Adipose tissue (tissue), 3 donors: ENCODE data around the gene XRN2. TPM values are rescaled to one million over a fixed set of nuclear protein-coding genes. Genes with fewer than 3 reads are reported as not detected.
A peak's percentile ranks its signal among the peaks of the same experiment; 100 is the strongest.

Source experiments
- H3K27ac ChIP-seq: one replicate; pipeline ENCODE4 v1.5.1; 2013; ENCODE audit warnings: low read depth, low read length
- WGBS, 3 donors: extraction: QIAGEN DNeasy Blood & Tissue Kit; methylation state at CpG; one replicate each; pipeline ENCODE4 v1.1.7; 2013; 5-methylcytosine and 5-hydroxymethylcytosine counted together
- polyA plus RNA-seq, 3 donors: library from polyadenylated mRNA; stranded (reverse); fragments of 200-250 nt; gene quantifications; one replicate each; pipeline ENCODE4 v1.2.3, GENCODE V29; 2013
- donor health status: healthy with polysubstance abuse.
- donor health status: Bipolar disorder and iron deficiency.
- donor health status: healthy.

XRN2 gene
- polyA plus RNA-seq, 3 donors = 30.5 to 43.1 (median 36.3) TPM

DNA sequence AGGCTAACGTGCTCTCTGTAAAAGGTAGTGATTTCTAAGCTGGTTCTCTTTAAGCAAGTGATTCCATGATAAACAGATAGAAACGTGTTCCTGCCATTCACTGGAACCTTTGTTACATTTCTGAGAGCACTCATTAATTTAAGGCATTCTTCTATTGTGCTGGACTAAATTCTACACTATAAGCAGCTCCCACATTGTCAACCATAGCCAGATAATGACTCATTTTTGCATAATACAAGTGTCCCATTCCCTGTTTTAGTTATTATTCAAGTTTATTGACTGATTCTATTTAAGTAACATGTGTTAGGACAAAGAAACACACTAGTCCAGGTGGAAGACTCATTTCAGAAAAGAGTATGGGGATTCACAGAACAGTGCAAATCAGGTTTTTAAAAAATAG is 13.5 kb upstream of the XRN2 start:
- 16 to 41% (median 33%) methylated on average over 2 of the region's 2 CpGs for WGBS, 3 donors

DNA sequence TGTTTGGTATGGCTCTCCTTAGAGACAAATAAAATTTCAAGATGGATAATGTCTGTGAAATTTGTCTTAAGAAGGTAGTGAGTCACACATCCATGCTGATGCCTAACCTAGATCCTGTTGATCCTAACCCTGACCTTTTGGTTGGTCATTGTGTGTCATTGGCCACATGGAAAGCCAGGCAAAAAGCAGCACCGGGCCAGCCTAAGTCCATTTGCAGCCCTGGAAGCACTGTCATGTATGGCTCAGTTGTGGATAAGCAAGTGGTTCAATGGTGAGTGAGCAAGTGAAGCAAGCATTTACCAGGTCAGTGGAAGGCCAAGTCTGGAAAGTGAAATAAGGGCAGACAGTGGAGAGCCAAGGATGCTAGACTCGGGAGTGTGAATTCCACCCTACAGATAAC is 12.1 kb upstream of the XRN2 start:
- 82 to 92% (median 85%) methylated on average over 2 of the region's 2 CpGs for WGBS, 3 donors
- H3K27ac ChIP-seq = no peak overlapping the region

More for the DNA sequence above, 13.5 kb upstream of the XRN2 start:
- H3K27ac ChIP-seq = no peak overlapping the region

DNA sequence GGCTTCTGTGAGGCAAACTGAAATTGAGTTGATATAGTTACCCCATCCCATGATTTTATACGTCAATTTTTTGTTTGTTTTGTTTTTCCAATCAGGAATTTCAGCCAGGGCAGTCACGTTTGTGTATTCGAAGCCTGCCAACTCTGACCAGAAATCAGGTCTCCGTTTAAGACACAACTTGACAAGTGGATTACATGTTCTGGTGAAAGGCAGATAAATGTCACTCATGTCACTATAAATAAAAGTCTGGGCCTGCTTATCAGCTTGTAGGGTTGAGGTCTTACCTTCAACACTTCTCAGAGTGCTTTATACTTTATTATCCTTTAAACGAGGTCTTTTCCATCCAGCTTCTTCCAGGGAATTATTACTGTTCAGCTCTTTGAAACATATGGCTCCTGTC is 8.4 kb upstream of the XRN2 start:
- WGBS, 3 donors = 62 to 73% (median 63%) methylated on average over 5 of the region's 5 CpGs
- H3K27ac ChIP-seq = no peak overlapping the region

DNA sequence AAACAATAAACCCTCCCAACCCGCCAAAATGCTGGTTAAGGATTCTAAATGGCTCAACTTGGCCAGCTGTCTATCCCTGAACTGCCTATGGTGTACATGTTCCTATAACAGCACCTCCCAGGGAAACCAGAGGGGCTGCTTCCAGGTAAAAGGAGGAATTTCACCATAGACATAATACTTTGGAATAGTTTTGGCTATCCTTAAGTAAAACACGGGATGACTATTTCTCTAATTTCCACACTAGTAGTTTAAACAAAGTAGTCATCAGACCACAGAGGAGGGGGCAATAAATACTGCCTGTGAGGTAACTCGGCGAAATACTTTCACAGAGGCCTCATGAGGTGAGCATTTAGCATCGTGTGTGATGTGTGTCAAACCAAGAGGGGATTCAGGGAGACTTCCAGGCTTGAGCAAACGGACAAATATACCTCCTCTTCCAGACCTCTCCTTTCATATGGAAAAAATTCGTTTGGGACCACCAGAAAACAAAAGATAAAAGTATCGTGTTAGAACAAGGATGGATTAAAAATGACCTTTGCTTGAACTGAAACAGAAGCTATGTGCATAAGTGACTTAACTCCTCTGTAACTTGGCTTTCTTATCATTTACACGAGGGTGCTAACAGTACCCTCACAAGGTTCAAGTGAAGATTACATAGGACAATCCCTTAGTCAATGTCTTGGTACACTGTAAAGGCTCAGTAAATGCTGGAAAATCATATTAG is 1.0 kb upstream of the XRN2 start:
- H3K27ac ChIP-seq = no peak overlapping the region
- 54 to 67% (median 64%) methylated on average over 9 of the region's 9 CpGs for WGBS, 3 donors

DNA sequence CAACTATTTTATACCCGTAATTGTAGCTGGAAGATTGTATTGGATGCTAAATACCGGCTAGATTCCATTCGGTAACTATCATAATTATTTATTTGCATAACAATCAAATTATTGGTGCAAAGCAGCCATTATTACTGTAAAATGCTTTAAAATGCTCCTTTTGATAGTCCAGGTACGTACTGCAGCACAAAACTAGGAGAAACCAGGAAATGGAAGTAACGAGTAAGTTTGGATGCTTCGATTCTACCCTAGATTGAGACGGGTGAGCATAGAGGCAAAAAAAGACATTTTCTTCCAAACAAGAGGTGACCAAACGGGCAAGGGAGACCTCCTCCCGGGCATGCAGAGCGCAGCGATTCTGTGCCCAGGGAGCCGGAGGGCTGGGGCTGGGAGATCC is 469 bp upstream of the XRN2 start:
- 4 to 6% (median 6%) methylated on average over 12 of the region's 12 CpGs for WGBS, 3 donors
- H3K27ac ChIP-seq = peak overlapping the region; percentile 100

DNA sequence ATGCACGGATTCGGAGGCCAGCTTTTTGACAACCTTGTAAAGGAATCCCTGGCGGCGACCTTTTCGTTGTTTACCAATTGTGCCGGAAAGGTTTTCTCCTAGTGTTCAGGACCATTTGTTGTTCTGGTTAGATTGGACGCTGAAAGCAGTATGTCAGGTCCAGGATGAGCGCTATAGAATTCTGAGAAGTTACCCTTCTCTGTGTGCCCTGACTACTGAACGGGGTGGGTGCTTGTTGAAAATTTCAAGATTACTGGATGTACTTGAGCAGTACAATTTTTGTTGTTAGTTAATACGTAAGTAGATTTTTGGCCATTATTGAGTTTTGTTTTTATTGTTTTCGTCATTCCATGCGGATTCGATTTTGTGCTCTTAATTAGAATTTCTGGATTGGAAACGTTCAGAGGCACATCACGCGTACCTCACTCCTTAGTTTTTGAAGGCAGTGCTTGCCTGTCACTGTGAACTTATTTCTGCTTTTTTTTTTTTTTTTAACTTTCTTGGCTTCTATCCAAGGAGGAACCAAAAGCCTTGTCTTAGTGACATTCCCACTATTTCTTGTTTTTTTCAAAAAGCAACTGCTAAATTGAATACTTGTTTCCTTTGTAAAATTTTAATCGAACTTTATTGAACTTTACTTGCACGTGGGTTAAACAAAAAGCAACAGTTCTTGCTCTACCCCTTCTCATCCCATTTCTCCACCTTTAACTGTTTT is 898 bp downstream of the XRN2 start:
- WGBS, 3 donors = 0 to 1% (median 1%) methylated on average over 18 of the region's 18 CpGs

DNA sequence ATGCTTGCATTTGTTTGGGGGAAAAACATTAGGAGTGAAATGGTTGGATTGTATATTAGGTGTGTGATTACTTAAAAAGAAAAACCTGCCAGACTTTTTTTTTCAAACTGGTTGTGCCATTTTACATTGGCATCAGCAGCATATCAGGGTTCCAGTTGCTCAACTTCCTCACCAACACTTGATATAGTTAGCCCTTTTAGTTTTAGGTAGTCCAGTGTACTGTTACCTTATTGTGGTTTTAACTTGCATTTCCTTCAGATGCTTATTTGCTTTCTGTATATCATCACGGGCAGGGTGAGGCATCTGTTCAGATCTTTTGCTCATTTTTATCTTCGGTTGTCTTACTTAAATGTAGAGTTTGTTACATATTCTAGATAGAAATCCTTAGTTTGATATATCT is 5.2 kb downstream of the XRN2 start:
- no peak overlapping the region for H3K27ac ChIP-seq
- 41 to 95% (median 89%) methylated on average over 2 of the region's 2 CpGs for WGBS, 3 donors

More for the DNA sequence above, 898 bp downstream of the XRN2 start:
- no peak overlapping the region for H3K27ac ChIP-seq

DNA sequence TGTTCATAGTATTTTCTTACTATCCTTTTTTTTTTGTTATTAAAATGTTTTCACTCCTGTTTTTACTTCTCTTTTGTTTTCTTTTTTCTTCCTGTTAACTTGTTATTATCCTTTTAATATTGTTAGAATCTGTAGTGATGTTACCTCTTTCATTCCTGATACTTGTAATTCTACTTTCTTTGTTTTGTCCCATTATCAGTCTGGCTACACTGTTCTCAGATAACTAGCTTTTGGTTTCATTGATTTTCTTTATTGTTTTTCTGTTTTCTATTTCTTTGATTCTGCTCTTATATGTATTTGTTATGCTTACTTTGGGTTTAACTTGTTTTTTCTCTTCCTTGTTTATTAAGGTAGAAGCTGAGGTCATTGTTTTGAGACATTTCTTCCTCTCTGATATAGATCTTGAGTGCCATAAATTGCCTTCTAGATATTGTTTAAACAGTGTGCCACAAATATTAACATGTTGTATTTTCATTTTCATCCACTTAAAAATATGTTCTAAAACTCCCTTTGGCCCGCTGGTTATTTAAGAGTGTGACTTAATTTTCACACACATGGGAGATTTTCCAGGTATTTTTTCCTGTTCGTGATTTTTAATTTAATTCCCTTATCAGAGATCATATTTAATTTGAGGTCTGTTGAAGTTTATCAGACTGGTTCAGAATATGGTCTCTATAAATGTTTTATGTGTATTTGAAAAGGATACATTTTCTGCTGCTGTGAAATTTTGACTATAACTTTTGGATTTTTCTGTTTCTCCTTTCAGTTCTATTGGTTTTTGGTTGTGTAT is 6.7 kb downstream of the XRN2 start:
- WGBS, 3 donors = 40 to 71% (median 65%) methylated on average over 2 of the region's 2 CpGs

DNA sequence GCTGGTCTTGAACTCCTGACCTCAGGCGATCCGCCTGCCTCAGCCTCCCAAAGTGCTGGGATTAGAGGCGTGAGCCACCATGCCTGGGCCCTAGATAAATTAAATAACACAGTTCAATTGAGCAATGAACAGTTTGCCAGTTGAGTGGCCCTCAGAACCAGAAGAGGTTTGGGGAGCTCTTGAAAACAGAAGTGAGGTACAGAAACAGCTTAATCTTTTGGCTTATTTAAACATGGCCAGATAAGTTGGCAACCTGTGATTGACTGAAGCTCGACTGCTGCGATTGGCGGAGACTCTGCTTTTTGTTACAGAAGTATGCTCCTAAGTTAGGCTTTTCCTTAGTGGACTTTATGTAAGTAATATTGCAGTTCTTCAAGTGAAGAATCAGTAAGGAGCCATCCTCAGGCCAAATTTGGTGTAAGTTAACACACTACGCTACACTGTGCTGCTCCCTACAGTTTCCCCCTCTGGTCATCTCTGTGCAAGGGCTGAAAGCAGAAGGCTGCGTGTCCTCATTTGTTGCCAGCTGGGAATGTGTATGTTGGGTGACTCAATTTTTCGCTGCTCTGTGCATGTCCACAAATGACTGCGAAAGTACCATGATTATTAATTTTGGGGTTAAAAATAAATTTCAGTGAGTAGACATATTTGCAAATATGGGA is 9.8 kb downstream of the XRN2 start:
- WGBS, 3 donors = 81 to 96% (median 92%) methylated on average over 10 of the region's 10 CpGs
- H3K27ac ChIP-seq = no peak overlapping the region

More for the DNA sequence above, 6.7 kb downstream of the XRN2 start:
- no peak overlapping the region for H3K27ac ChIP-seq

DNA sequence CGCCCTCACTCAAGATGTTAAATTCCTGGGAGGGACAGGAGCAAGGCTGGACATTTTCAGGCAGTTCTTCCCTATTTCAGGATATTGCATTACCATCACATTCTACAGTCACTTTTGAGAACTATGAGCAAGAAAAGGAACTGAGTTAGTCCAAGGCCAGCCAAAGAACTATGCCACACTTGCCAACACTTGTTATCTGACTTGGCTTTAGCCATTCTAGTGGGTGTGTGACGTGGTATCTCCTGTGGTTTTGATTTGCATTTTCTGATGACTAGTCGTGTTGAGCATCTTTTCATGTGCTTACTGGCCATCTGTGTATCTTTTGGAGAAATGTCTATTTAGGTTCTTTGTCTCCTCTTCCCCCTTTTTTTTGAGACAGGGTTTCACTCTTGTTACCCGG is 12.0 kb downstream of the XRN2 start:
- 60 to 72% (median 65%) methylated on average over 4 of the region's 4 CpGs for WGBS, 3 donors
- no peak overlapping the region for H3K27ac ChIP-seq

DNA sequence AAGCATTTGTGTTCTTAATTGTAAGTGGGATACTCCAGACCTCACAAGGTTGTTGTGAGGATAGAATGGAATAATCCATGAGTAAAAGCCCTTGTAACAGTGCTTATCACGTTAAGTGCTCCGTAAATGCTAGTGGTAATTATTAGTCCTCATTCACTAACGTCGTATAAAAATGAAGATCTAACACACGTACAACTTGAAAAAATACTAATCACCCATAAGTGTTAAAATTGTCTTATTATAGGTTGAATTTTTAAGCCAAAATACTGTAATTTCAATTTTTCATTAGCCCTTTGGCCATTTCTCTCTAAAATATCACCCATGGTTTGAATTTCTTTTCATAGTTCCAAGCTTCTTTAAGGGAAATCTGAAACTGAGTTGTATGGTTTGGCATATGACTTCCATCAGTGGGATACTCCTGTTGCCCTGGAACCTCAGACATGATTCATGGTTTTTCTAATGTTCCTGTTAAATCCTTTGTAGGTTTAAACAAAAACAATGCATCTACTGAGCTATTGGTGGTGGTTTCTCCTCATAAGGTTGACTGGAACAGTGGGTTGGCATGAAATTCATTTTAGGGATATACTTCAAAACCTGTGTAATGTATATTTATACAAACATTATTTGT is 19.1 kb downstream of the XRN2 start:
- WGBS, 3 donors = 79 to 99% (median 99%) methylated on average over 5 of the region's 5 CpGs
- no peak overlapping the region for H3K27ac ChIP-seq

DNA sequence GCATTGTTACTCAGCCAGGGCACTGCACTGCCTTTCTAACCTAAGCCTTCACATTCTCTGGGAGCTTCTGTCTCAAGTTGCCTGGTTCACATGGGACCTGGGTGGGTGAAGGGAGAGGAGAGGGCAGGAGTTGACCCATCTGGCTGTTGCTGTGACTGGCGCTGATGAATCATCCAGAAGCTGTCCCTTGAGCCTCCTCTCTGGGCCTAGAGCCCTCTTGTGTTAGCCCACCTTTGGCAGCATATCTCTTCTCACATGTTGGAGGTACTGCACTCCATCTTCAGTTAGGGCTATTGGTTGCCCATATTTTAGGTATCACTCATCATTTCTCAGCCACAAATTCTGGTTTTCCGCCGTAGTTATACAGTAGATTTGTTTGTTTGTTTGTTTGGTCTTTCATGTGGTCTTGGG is 19.8 kb downstream of the XRN2 start:
- 93 to 96% (median 96%) methylated on average over 3 of the region's 3 CpGs for WGBS, 3 donors
- H3K27ac ChIP-seq = no peak overlapping the region

DNA sequence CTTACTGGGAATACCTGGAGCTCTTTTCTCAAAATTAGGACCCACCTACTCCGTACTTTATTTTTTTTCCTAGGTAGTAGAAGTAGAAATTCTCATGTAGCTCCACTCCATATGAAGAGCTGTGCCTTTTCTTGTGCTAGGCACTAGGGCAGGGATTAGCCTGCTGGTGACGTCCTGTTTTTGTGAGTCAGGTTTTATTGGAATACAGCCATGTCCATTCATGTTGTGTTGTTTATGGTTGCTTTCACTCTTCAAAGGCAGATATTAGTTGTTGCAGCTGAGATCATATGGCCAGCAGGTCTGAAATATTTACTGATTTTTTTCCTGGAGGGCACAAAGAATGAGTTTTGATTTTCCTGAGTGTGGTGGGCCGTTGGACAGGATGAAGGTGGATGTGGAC is 20.5 kb downstream of the XRN2 start:
- H3K27ac ChIP-seq = no peak overlapping the region
- WGBS, 3 donors = 63 to 79% (median 72%) methylated on average over 3 of the region's 3 CpGs

DNA sequence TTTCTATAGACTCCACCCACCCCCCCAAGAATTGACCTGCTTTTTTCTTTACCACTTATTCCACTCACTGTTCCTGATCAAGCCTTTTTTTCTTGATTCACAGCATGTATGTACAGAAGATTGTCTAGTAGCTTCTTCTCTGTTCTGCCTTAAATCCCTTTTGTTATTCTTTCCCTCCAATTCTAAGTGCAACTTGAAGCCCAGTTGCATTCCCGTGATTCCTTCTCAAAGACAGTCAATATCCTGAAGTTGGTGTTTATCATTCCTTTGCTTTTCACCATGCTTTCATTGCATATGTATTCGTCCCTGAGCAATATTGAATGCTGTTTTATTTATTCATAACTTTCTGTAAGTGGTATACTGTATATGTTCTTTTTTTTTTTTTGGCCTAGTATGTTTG is 21.0 kb downstream of the XRN2 start:
- H3K27ac ChIP-seq = no peak overlapping the region
- WGBS, 3 donors = 83 to 89% (median 87%) methylated on average over 2 of the region's 2 CpGs

DNA sequence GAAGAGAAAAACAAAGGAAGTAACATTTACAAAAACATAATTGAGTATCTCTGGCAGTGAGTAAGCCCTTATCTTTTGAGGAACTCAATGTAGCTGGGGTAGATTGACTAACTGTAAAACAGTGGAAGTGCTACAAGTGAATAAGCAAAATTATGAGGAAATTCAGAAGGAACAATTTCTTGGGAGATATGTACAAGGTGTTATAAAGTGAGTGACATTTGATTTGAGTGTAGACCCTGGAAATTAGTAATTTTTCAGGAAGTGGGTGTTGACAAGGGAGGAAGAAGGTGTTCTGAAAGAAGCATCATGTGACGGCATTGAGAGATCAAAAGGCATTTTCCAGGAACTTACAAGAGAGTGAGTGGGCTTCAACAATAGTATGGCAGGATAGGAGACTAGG is 22.2 kb downstream of the XRN2 start:
- no peak overlapping the region for H3K27ac ChIP-seq
- WGBS, 3 donors = 38 to 74% (median 48%) methylated on average over 1 of the region's 1 CpG

DNA sequence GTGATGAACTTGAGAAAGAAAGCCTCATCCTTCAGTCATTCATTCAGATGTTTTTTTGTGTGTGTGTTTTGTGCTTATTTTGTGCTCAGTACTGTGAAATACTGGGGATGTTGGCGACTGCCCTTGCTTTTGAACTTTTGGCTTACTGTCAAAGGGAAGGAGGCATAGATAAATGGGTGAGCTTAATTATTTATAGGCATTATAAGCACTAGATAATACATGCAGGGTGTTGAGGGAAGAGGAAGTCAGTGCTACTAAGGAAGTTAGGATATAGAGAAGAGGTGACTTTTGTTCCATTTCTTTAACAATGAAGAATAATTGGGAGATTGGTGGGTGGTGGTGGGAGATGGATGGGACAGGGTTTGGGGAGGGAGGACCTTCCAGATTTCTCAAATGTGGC is 23.6 kb downstream of the XRN2 start:
- no peak overlapping the region for H3K27ac ChIP-seq
- 32 to 77% (median 74%) methylated on average over 1 of the region's 1 CpG for WGBS, 3 donors

DNA sequence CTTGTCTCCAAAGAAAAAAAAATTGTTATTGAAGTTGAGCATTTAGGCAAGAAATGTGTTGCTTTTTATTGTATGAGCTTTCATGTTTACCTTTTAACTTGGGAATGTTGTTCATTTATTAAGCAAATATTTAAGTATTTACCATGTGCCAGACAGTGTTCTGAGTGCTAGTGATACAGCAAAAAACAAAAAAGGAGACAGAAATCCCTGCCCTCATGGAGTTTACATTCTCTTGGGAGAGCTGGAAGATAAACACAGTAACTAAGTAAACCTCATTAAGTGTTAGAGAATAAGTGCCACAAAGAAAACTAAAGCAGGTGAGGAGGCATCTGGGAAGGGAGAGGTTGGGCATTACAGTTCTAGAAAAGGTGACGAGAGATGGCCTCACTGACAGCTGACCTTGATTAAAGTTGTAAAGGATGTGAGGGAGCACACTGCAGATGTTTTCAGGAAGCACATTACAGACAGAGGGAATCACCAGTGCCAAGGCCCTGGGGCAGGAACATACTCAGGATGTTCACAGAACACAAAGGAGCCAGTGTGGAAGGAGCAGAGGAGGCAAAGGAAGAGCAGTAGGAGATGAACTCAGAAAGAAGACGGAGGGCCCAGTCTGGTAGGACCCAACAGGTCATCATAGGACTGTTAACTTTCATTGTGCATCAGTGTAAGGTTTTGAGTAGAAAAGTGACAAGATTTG is 33.5 kb downstream of the XRN2 start:
- no peak overlapping the region for H3K27ac ChIP-seq
- WGBS, 3 donors = 94 to 100% (median 97%) methylated on average over 2 of the region's 2 CpGs

DNA sequence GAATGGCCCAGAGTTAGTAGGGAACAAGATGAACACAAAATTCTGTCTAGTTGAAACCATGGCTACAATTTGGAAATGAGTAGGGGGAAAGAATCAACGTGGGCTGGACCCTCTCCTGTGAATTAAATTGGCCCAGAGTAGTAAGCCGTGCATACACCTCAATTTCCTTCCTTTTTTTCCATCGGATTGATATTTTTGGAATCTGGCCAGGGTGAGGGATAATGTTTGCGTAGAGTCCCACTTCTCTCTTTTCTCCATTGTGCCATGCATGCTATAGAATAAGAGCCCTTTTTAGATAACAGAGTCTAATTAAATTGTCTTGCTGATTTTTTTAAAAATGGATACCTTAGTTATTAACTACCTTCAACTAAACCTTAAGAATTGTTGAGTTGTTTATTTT is 35.2 kb downstream of the XRN2 start:
- WGBS, 3 donors = 47 to 79% (median 49%) methylated on average over 4 of the region's 4 CpGs
- no peak overlapping the region for H3K27ac ChIP-seq
